GM12878 (cell line): Measurements from ENCODE around the gene CALML5. TPM values are rescaled to one million over a fixed set of nuclear protein-coding genes. Genes with fewer than 3 reads are reported as not detected.

Experiments used
- ATAC-seq: fragments of 200-7000 bp; cut with Tn5 transposase; 3 replicates; pipeline ENCODE4 v1.9.1; 2020; ENCODE audit warnings: mild to moderate bottlenecking, moderate library complexity
- BruUV-seq: library from RNA; stranded (reverse); fragments of 400-500 nt; replicated peaks from 2 replicates; lab custom pipeline; 2021; lab: Mats Ljungman, UMichigan
- CTCF ChIA-PET: fragments of 300-600 bp; sonication (Branson Sonifier 250); formaldehyde crosslinking; extraction: SDS; loops from one replicate; lab custom pipeline; 2021; ENCODE audit warnings: inconsistent platforms; lab: Yijun Ruan, JAX
- POLR2A ChIA-PET: fragments of 350-600 bp; formaldehyde crosslinking; extraction: SDS; loops from one replicate; lab custom pipeline; 2021; ENCODE audit warnings: inconsistent platforms; lab: Charles Lee
- RAD21 ChIA-PET: fragments of 300-600 bp; sonication (Branson Sonifier 250); formaldehyde crosslinking; loops from one replicate; lab custom pipeline; 2023; ENCODE audit warnings: antibody characterized with exemption; ENCODE audit not compliant: unreplicated experiment; lab: Charles Lee
- SMC1A ChIA-PET: fragments of 300-600 bp; sonication (Branson Sonifier 250); formaldehyde crosslinking; loops from one replicate; lab custom pipeline; 2023; ENCODE audit not compliant: unreplicated experiment, uncharacterized antibody; lab: Charles Lee
- DNase-seq: peaks from one replicate; pipeline ENCODE4 v3.0.0-alpha.2; 2011; ENCODE audit warnings: low read depth, low spot score
- FAIRE-seq: peaks from 3 replicates; lab custom pipeline; 2011; peaks lifted over from hg19 to GRCh38; lab: Jason Lieb, UNC
- H2AFZ ChIP-seq: 2 replicates; pipeline ENCODE4 v1.6.0; 2011; ENCODE audit warnings: low read depth, low read length, control low read depth; ENCODE audit not compliant: control insufficient read depth
- H3K27ac ChIP-seq: 2 replicates; pipeline ENCODE4 v1.5.1; 2011; ENCODE audit warnings: control low read depth; ENCODE audit not compliant: control insufficient read depth, insufficient read depth
- H3K27me3 ChIP-seq, 2 experiments: replicated peaks in 1 of 2; 2 replicates each; pipeline versions ENCODE4 v1.6.0 to v1.6.1; 2011; ENCODE audit warnings: low read length in 1 of 2; ENCODE audit not compliant: control insufficient read depth in 2 of 2, insufficient read depth in 2 of 2
- H3K36me3 ChIP-seq, 2 experiments: 2 replicates each; pipeline ENCODE4 v1.5.1; 2011; ENCODE audit warnings: low read length in 1 of 2; ENCODE audit not compliant: control insufficient read depth in 2 of 2, insufficient read depth in 2 of 2
- H3K4me1 ChIP-seq: 2 replicates; pipeline ENCODE4 v1.6.1; 2011; ENCODE audit warnings: mild to moderate bottlenecking, low read length, moderate library complexity, mixed read lengths; ENCODE audit not compliant: control insufficient read depth, insufficient read depth
- H3K4me2 ChIP-seq: 2 replicates; pipeline ENCODE4 v1.6.0; 2011; ENCODE audit warnings: control low read depth; ENCODE audit not compliant: control insufficient read depth, insufficient read depth
- H3K4me3 ChIP-seq: fragments of 200-600 bp; sonication (generic); 2 replicates; pipeline ENCODE4 v1.5.1; 2016
- H3K79me2 ChIP-seq: 2 replicates; pipeline ENCODE4 v1.6.0; 2011; ENCODE audit warnings: low read length; ENCODE audit not compliant: control insufficient read depth, insufficient read depth
- H3K9ac ChIP-seq: 2 replicates; pipeline ENCODE4 v1.8.0; 2011; ENCODE audit warnings: low read length, control low read depth, mixed read lengths; ENCODE audit not compliant: control insufficient read depth, insufficient read depth
- H3K9me3 ChIP-seq: replicated peaks from 3 replicates; pipeline ENCODE4 v1.5.1; 2011; ENCODE audit warnings: mild to moderate bottlenecking, low read length; ENCODE audit not compliant: control insufficient read depth, insufficient read depth
- H4K20me1 ChIP-seq: 2 replicates; pipeline ENCODE4 v1.6.0; 2011; ENCODE audit not compliant: control insufficient read depth, insufficient read depth
- ATF3 ChIP-seq: IDR thresholded peaks from 2 replicates; pipeline ENCODE4 v1.6.1; 2011; ENCODE audit warnings: low read depth, mild to moderate bottlenecking, low read length, moderate library complexity, borderline replicate concordance; ENCODE audit errors: extremely low read depth
- BCL3 ChIP-seq: IDR thresholded peaks from 2 replicates; pipeline ENCODE4 v1.6.1; 2011; ENCODE audit warnings: borderline replicate concordance, low read depth, mild to moderate bottlenecking, moderate library complexity, low read length; ENCODE audit not compliant: insufficient read depth, poor library complexity, severe bottlenecking
- HDAC2 ChIP-seq: fragments of 200-600 bp; sonication (generic); IDR thresholded peaks from 2 replicates; pipeline ENCODE4 v1.6.1; 2017
- MXI1 ChIP-seq: fragments of 150-350 bp; IDR thresholded peaks from 2 replicates; pipeline ENCODE4 v1.6.1; 2011; ENCODE audit warnings: low read depth, mild to moderate bottlenecking, inconsistent platforms, low read length, improper control_type of control experiment
- TARDBP ChIP-seq: IDR thresholded peaks from 2 replicates; pipeline ENCODE4 v1.6.1; 2016; ENCODE audit warnings: borderline replicate concordance
- TCF12 ChIP-seq: IDR thresholded peaks from 2 replicates; pipeline ENCODE4 v1.6.1; 2011; ENCODE audit warnings: low read depth, mild to moderate bottlenecking, low read length
- USF1 ChIP-seq: IDR thresholded peaks from 2 replicates; pipeline ENCODE4 v1.6.1; 2011; ENCODE audit warnings: borderline replicate concordance, low read depth, mild to moderate bottlenecking, moderate library complexity, mixed read lengths, low read length; ENCODE audit not compliant: insufficient read depth; ENCODE audit errors: extremely low read length
- WGBS: methylation state at CpG from one replicate; pipeline ENCODE4 v1.1.6; 2016; ENCODE audit warnings: low lambda C conversion rate; ENCODE audit not compliant: insufficient replicate concordance, insufficient coverage; ENCODE audit errors: missing lambda C conversion rate; 5-methylcytosine and 5-hydroxymethylcytosine counted together
- in situ Hi-C: fragments of 300-500 bp; cut with MboI; formaldehyde crosslinking; loops from 9 replicates; pipeline ENCODE4 v1.14.3; 2018; ENCODE audit warnings: mixed read lengths
- intact Hi-C: fragments of 100-400 bp; cut with micrococcal nuclease; formaldehyde crosslinking; loops from one replicate; pipeline ENCODE4 v1.14.2; 2022; ENCODE audit not compliant: unreplicated experiment
- polyA plus RNA-seq, 11 experiments: library from polyadenylated mRNA; depleted of rRNA in 4 of 11; unstranded in 6 of 11; stranded (reverse) in 5 of 11; fragments of >200 nt; fragmentation: Nextera tagmentation in 4 of 11; fragmentation: Illumina TruSeq in 1 of 11; extraction: Ambion mirVana in 4 of 11; extraction: Trizol in 1 of 11; gene quantifications; 1 replicate in 1 of 11; 2 replicates in 10 of 11; pipeline versions ENCODE4 v1.2.1 to v1.2.3, GENCODE V29; 2011 to 2016; ENCODE audit warnings: inconsistent platforms in 2 of 11, missing spikeins in 2 of 11, low read depth in 1 of 11
- total RNA-seq, 4 experiments: library from RNA; depleted of rRNA in 3 of 4; stranded (reverse); fragments of >200 nt in 3 of 4; fragmentation: Illumina TruSeq in 1 of 4; extraction: Trizol in 1 of 4; gene quantifications; 2 replicates each; pipeline versions ENCODE4 v1.2.1 to v1.2.3, GENCODE V29; 2013 to 2021

Gene CALML5
- total and polyA plus RNA-seq, 10 of the 15 experiments (the other 5 are each of a cell fraction or from before 2014, with no cell fraction given), result not detected

GRCh38 chr10:5511231-5511884 lies 12.0 kb upstream of the CALML5 start:
- no peak for FAIRE-seq
- POLR2A ChIA-PET, result no interaction called here
- in situ Hi-C loops, result no loop called here
- H3K36me3 ChIP-seq, result no peaks in the 10 kb centered on the region
- no peak overlapping the region for H3K27ac ChIP-seq
- H3K4me3 ChIP-seq, result no peak overlapping the region
- H3K9me3 ChIP-seq, result no peaks in the 10 kb centered on the region
- TF ChIP-seq HDAC2, result no peak
- TF ChIP-seq, all 136 proteins: peak for 0
- RAD21 ChIA-PET, result no interaction called here
- no peak for ATAC-seq
- intact Hi-C loops, result no loop called here
- H3K27me3 ChIP-seq, result peaks cover 4 to 5% of the 10 kb centered on the region in 2 experiments; a peak in 3 of 4 replicates
- no peaks in the 10 kb centered on the region for H3K4me1 ChIP-seq
- DNase-seq, result no peak
- H3K79me2 ChIP-seq, result no peaks in the 10 kb centered on the region
- SMC1A ChIA-PET, result no interaction called here
- H2AFZ ChIP-seq, result no peak overlapping the region
- H4K20me1 ChIP-seq, result no peaks in the 10 kb centered on the region
- no TSS peak for BruUV-seq
- H3K4me2 ChIP-seq, result no peak overlapping the region
- H3K9ac ChIP-seq, result no peak overlapping the region
- WGBS, result 52% methylated on average over 32 of the region's 32 CpGs
- CTCF ChIA-PET, result no interaction called here

GRCh38 chr10:5510281-5511072 lies 11.1 kb upstream of the CALML5 start:
- ATAC-seq (no peak), DNase-seq (no peak), FAIRE-seq (no peak)
- Histone ChIP-seq H3K27ac (no peak overlapping the region), H3K4me1 (no peaks in the 10 kb centered on the region), H3K36me3 (no peaks in the 10 kb centered on the region), H3K9me3 (no peaks in the 10 kb centered on the region), H3K4me3 (no peak overlapping the region), H3K9ac (no peak overlapping the region), H2AFZ (no peak overlapping the region), H3K4me2 (no peak overlapping the region), H3K79me2 (no peaks in the 10 kb centered on the region), H3K27me3 (peaks cover 0 to 5% of the 10 kb centered on the region in 2 experiments; a peak in 2 of 4 replicates), H4K20me1 (no peaks in the 10 kb centered on the region)
- SMC1A ChIA-PET, result no interaction called here
- intact Hi-C loops (no loop called here), in situ Hi-C loops (no loop called here)
- BruUV-seq, result no TSS peak
- RAD21 ChIA-PET, result interaction anchor here (0.5 kb wide), 1 partner anchor 32 kb away, joined by 4 read pairs; no protein-coding TSS in a partner anchor
- CTCF ChIA-PET, result interaction anchor here (0.5 to 1.0 kb wide), 3 partner anchors 75 to 1340 kb away, joined by 3 read pairs; no protein-coding TSS in a partner anchor
- 53% methylated on average over 16 of the region's 16 CpGs for WGBS
- POLR2A ChIA-PET, result interaction anchor here (0.6 kb wide), 1 partner anchor 17 kb away, joined by 5 read pairs; no protein-coding TSS in a partner anchor
- TF ChIP-seq BCL3 (peak; percentile 55), MXI1 (no peak), TARDBP (no peak), USF1 (no peak), TCF12 (no peak), ATF3 (no peak)
